DMS153 (cell line): Measurements from ENCODE around the gene ARMH3.

ENCODE experiments used
- DNase-seq: peaks from one replicate; lab custom pipeline; 2025; lab: John Stamatoyannopoulos, UW

Gene ARMH3

GRCh38 chr10:101939008-101939648 is 116.8 kb downstream of the ARMH3 start:
- DNase-seq: no peak

- no peak for DNase-seq
These were observed 117.5 kb downstream of the ARMH3 start for GRCh38 chr10:101938305-101939007.

- DNase-seq: no peak
These were observed 120.5 kb downstream of the ARMH3 start for GRCh38 chr10:101935431-101935830.

GRCh38 chr10:101934686-101935305 is 121.2 kb downstream of the ARMH3 start:
- DNase-seq: no peak

DNA sequence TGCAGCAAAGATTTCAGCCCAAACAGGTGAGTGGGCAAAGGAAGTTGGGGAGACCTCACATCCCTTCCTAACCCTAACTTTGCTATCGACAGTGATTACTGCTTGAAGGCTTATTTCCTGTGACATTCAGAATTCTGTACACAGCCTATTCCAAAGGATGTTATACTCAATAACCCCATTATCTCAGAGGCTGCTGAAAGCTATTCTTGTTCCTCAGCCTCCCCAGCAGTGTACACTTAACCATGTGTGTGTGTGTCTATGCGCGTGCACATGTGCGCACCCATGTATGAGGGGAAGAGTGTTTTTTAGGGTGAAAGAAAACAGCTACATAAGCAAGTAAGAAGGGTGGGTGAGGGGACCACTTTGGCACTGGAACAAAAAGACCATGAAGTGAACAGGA is 122.0 kb downstream of the ARMH3 start:
- DNase-seq: no peak

DNA sequence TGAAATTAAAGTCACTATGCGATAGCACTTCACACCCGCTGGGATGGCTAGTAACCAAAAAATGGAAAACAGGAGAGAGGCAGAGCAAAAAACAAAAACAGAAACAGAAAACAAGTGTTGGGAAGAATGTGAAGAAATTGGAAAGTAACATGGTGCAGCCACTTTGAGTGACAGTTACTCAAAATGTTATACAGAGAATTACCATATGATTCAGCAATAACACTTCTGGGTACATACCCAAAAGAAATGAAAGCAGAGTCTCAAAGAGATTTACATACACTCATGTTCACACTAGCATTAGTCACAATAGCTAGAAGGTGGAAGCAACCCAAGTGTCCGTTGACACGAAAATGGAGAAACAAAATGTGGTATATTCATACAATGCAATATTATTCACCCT is 123.8 kb downstream of the ARMH3 start:
- no peak for DNase-seq

- no peak for DNase-seq
These were observed 130.9 kb downstream of the ARMH3 start for GRCh38 chr10:101925027-101925426.

DNA sequence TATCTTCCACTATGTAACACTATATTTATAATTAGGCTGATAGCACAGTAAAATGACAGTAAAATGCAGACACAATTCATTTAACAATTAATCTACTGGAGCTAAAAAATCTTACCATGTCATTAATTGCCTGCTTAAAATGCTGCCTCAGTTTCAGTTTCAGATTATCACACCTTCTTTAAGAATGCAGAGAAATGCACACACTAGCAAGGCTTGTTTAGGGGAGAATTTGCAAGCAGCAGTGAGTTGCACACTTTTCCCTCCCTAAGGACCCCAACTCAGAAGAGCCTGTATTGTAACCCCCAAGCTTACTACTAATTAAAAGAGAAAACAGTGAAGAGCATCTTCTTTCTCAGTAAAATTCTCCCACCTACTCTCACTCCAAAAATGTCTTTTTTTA is 132.7 kb downstream of the ARMH3 start:
- no peak for DNase-seq

DNA sequence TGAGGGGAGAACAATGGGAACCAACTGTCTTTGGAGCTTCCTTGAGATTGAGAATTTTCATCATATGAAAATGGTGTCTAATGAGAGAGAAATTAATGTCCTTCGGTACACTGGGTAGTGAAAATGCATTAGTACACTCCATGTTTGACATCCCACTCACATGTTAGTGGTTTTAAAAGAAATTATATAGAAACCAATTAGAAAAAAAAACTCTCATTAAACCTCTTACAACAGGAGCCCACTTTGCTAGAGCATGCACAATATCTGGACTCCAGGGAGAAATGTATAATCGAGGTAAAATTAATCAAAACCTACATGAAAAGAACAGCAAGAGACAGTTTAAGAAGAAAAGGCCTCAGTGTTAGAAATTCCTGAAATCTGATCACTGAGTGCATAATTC is 133.1 kb downstream of the ARMH3 start:
- DNase-seq: no peak

DNA sequence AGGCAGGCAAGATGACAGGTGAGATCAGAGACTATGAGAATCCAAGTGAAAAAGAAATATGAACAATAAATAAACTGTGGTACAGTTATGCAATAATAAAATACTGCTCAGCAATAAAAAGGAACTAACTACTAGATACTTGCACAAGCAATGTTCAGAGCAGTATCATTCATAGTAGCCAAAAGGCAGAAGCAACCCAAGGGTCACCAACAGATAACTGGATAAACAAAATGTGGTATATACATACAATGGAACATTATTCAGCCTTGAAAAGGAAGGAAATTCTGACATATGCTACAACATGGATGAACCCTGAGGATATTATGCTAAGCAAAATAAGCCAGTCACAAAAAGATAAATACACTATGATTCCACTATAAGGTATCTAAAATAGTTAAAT is 135.4 kb downstream of the ARMH3 start:
- DNase-seq: no peak

GRCh38 chr10:101919026-101919770 is 136.8 kb downstream of the ARMH3 start:
- no peak for DNase-seq

DNA sequence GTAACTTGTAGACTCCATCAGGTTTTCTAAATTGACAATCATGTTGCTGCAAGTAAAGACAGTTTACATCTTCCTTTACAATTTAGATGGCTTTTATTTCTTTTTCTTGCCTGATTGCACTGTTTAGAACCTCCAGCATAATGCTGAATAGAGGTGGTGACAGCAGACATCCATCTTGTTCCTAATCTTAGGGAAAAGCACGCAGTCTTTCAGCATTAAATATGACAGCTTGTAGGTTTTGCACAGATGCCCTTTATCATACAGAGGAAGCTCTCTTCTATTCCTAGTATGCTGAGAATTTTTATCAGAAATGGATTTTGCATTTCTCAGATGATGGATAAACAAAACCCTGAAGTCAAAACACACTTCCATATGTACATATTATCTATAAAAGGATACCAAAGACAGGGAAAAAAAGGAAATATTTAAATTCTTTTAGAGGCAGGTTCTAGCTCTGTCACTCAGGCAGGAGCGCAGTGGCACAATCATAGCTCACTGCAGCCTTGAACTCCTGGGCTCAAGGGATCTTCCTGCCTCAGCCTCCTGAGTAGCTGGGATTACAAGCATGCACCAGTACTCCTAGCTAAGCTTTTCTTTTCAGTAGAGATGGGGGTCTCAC is 143.3 kb downstream of the ARMH3 start:
- no peak for DNase-seq

DNA sequence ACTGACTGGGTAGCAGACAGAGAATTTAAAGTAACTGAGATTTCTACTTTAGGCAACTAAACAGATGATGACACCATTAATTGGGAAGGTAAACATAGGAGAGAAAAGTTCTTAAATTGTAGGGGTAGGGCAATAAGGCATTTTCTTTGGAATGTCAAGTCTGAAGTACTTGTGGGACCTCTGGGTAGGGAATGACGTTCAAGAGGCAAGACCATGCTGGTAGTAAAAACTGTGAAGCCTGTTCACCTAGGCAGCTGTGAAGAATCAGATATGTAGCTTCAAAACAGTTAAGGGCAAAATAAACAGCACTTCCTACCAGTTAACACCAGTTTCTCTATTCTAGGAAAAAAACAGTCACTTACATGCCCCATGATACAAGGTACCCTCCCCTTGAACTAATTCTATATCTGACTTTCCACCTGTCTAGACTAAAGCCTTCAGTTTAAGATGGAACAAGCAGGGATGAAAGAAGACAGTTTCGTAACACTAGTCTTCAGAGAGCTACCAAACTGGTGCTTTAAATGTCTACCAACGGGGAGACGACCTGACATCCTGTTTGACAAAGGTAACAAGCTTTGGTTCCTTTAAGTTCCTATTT is 149.3 kb downstream of the ARMH3 start:
- no peak for DNase-seq

GRCh38 chr10:101905251-101905650 is 150.7 kb downstream of the ARMH3 start:
- DNase-seq: no peak

- no peak for DNase-seq
These were observed 152.0 kb downstream of the ARMH3 start for GRCh38 chr10:101903827-101904550.

- DNase-seq: no peak
These were observed 153.2 kb downstream of the ARMH3 start for GRCh38 chr10:101902820-101903145.

- no peak for DNase-seq
These were observed 153.7 kb downstream of the ARMH3 start for GRCh38 chr10:101902032-101902819.

DNA sequence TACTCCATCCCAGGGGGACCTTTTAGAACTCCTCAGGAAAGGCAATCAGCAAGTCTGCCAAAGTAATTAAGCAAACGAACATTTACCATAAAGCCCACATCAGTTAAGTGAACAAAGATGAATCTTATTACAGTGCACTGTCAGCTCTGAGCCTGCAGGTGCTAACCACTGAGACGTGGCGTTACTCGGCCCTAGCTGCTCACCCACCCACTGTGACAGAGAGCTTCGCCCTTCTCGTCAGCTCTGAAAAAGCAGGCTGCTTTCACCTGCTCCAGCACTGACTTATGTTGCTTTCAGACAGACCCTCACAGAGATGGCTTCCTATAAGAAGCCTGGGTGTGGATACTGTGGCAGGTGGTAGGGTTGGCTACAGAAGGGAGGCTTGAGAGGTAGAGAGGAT is 154.6 kb downstream of the ARMH3 start:
- DNase-seq: no peak

DNA sequence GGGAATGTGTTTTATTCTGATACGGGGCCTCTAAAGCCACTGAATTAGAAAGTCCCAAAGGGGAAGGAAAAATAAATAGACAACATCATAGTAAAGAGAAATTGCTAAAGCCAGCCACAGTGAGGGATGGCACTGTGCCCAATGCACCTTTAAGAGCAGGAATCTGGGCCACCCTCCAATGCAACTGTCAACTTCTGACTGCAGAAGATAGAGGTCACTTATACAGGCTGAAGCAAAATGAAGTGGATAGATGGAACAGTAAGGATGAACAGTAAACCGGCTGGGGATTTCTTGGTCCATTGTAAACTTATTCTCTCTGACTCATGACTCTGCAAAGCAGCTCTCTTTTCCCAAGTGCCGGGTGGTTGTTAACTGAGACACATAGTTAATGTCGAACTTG is 158.3 kb downstream of the ARMH3 start:
- no peak for DNase-seq

GRCh38 chr10:101896225-101896877 is 159.6 kb downstream of the ARMH3 start:
- no peak for DNase-seq
